Caco-2 (cell line): ENCODE data around the gene RBM39. TPM values are rescaled to one million over a fixed set of nuclear protein-coding genes. Genes with fewer than 3 reads are reported as not detected.

Source experiments
- BruUV-seq: library from RNA; stranded (reverse); fragments of 400-500 nt; replicated peaks from 2 replicates; lab custom pipeline; 2021; lab: Mats Ljungman, UMichigan
- CTCF ChIA-PET: fragments of 300-600 bp; sonication (Branson Sonifier 250); formaldehyde crosslinking; loops from one replicate; lab custom pipeline; 2022; ENCODE audit warnings: antibody characterized with exemption; lab: Charles Lee
- POLR2A ChIA-PET: fragments of 300-600 bp; sonication (Branson Sonifier 250); formaldehyde crosslinking; loops from one replicate; lab custom pipeline; 2022; ENCODE audit warnings: antibody characterized with exemption; lab: Charles Lee
- DNase-seq, 2 experiments: peaks; one replicate each; pipeline versions ENCODE4 v3.0.0 to v3.0.0-alpha.2; 2020 to 2022
- H3K27me3 ChIP-seq: replicated peaks from 2 replicates; pipeline ENCODE4 v1.6.0; 2011; ENCODE audit warnings: low read length; ENCODE audit not compliant: control insufficient read depth, insufficient read depth
- H3K36me3 ChIP-seq: 2 replicates; pipeline ENCODE4 v1.5.1; 2011; ENCODE audit warnings: low read length; ENCODE audit not compliant: control insufficient read depth, insufficient read depth
- H3K4me1 ChIP-seq: fragments of 250-450 bp; sonication (Bioruptor Pico); 2 replicates; pipeline ENCODE4 v1.5.1; 2020; ENCODE audit warnings: mild to moderate bottlenecking
- H3K4me3 ChIP-seq: 2 replicates; pipeline ENCODE4 v1.5.1; 2011; ENCODE audit warnings: low read depth, mild to moderate bottlenecking, control low read depth, low read length
- H3K9me3 ChIP-seq: fragments of 250-450 bp; sonication (Bioruptor Pico); 2 replicates; pipeline ENCODE4 v1.5.1; 2020; ENCODE audit warnings: mild to moderate bottlenecking, moderate library complexity
- H3K27ac Mint-ChIP-seq: one replicate; pipeline ENCODE4 v1.8.0; 2022; ENCODE audit warnings: mixed read lengths; ENCODE audit not compliant: unreplicated experiment
- H3K27me3 Mint-ChIP-seq: one replicate; pipeline ENCODE4 v1.8.0; 2022; ENCODE audit warnings: mixed read lengths; ENCODE audit not compliant: insufficient read depth, unreplicated experiment
- H3K36me3 Mint-ChIP-seq: one replicate; pipeline ENCODE4 v1.8.0; 2022; ENCODE audit warnings: mild to moderate bottlenecking, mixed read lengths; ENCODE audit not compliant: insufficient read depth, unreplicated experiment
- H3K4me1 Mint-ChIP-seq: one replicate; pipeline ENCODE4 v1.8.0; 2022; ENCODE audit warnings: low read depth, mixed read lengths; ENCODE audit not compliant: unreplicated experiment
- H3K4me3 Mint-ChIP-seq: one replicate; pipeline ENCODE4 v1.8.0; 2022; ENCODE audit warnings: mild to moderate bottlenecking, moderate library complexity, mixed read lengths; ENCODE audit not compliant: unreplicated experiment
- H3K9me3 Mint-ChIP-seq: one replicate; pipeline ENCODE4 v1.8.0; 2022; ENCODE audit warnings: mixed read lengths; ENCODE audit not compliant: unreplicated experiment
- CTCF ChIP-seq, 2 experiments: fragments of 200-600 bp in 1 of 2; IDR thresholded peaks; 1 replicate in 1 of 2; 2 replicates in 1 of 2; pipeline versions ENCODE4 v1.5.1 to v1.8.0; 2011 to 2022; ENCODE audit warnings: antibody characterized with exemption in 1 of 2, control low read depth in 1 of 2, inconsistent platforms in 1 of 2, low read depth in 1 of 2, low read length in 1 of 2, mild to moderate bottlenecking in 1 of 2, moderate library complexity in 1 of 2; ENCODE audit not compliant: insufficient read depth in 1 of 2, severe bottlenecking in 1 of 2, unreplicated experiment in 1 of 2
- intact Hi-C: fragments of 100-400 bp; cut with micrococcal nuclease; formaldehyde crosslinking; loops from one replicate; pipeline ENCODE4 v1.10.0; 2022; ENCODE audit not compliant: unreplicated experiment
- total RNA-seq: library from RNA; stranded (reverse); gene quantifications from 2 replicates; pipeline ENCODE4 v1.2.3, GENCODE V29; 2022

Gene RBM39
- total RNA-seq, 1 experiment from 2014 or later: 750 TPM

GRCh38 chr20:35721621-35722020, 20.4 kb downstream of the RBM39 start:
- no peak for TF ChIP-seq CTCF (IDR thresholded peaks at IDR 0.05; ENCODE audit: insufficient read depth in 1 of 2, low read depth in 1 of 2, low read length in 1 of 2, severe bottlenecking in 1 of 2, unreplicated experiment in 1 of 2)
- no TSS peak for BruUV-seq
- Mint-ChIP-seq H3K4me1 (peaks cover 17% of the 10 kb centered on the region), H3K9me3 (no peaks in the 10 kb centered on the region), H3K27ac (peak overlapping the region; percentile 1), H3K4me3 (no peak overlapping the region), H3K27me3 (no peaks in the 10 kb centered on the region), H3K36me3 (peaks cover 100% of the 10 kb centered on the region)
- intact Hi-C loops: no loop called here
- Histone ChIP-seq H3K4me1 (peaks cover 11% of the 10 kb centered on the region; the same call in 1 of the 2 replicates), H3K27me3 (no peaks in the 10 kb centered on the region), H3K36me3 (peaks cover 35% of the 10 kb centered on the region), H3K4me3 (no peak overlapping the region), H3K9me3 (no peaks in the 10 kb centered on the region)
- ChIA-PET CTCF (no interaction called here), POLR2A (interaction anchor here (0.6 to 4.3 kb wide), 2 partner anchors 21 to 82 kb away, joined by 7 to 25 read pairs; partner anchors contain the start of gene RBM39)
- DNase-seq: no peak

GRCh38 chr20:35721219-35721618, 20.8 kb downstream of the RBM39 start:
- H3K36me3 Mint-ChIP-seq: peaks cover 100% of the 10 kb centered on the region
- Histone ChIP-seq H3K4me1 (peaks cover 9% of the 10 kb centered on the region; the same call in 1 of the 2 replicates), H3K9me3 (no peaks in the 10 kb centered on the region), H3K4me3 (no peak overlapping the region), H3K27me3 (no peaks in the 10 kb centered on the region), H3K36me3 (peaks cover 35% of the 10 kb centered on the region)
- no peak overlapping the region for H3K4me3 Mint-ChIP-seq
- BruUV-seq: no TSS peak
- no peak for DNase-seq
- peaks cover 13% of the 10 kb centered on the region for H3K4me1 Mint-ChIP-seq
- POLR2A ChIA-PET: interaction anchor here (0.6 to 4.3 kb wide), 2 partner anchors 22 to 83 kb away, joined by 7 to 25 read pairs; partner anchors contain the start of gene RBM39
- H3K27ac Mint-ChIP-seq: peak overlapping the region; percentile 1
- TF ChIP-seq CTCF (IDR thresholded peaks at IDR 0.05; ENCODE audit: insufficient read depth in 1 of 2, low read depth in 1 of 2, low read length in 1 of 2, severe bottlenecking in 1 of 2, unreplicated experiment in 1 of 2): no peak
- intact Hi-C loops: no loop called here
- no peaks in the 10 kb centered on the region for H3K27me3 Mint-ChIP-seq
- H3K9me3 Mint-ChIP-seq: no peaks in the 10 kb centered on the region
- CTCF ChIA-PET: no interaction called here

GRCh38 chr20:35720165-35721123, 21.6 kb downstream of the RBM39 start:
- Histone ChIP-seq H3K27me3 (no peaks in the 10 kb centered on the region), H3K36me3 (peaks cover 38% of the 10 kb centered on the region), H3K4me3 (no peak overlapping the region), H3K4me1 (0 out of 2 replicates have a peak, but pooled peaks cover 3% of the 10 kb centered on the region), H3K9me3 (no peaks in the 10 kb centered on the region)
- Mint-ChIP-seq H3K36me3 (peaks cover 100% of the 10 kb centered on the region), H3K27ac (no peak overlapping the region), H3K4me1 (peaks cover 11% of the 10 kb centered on the region), H3K9me3 (no peaks in the 10 kb centered on the region), H3K4me3 (no peak overlapping the region), H3K27me3 (no peaks in the 10 kb centered on the region)
- no TSS peak for BruUV-seq
- ChIA-PET POLR2A (interaction anchor here (1.0 to 4.3 kb wide), 2 partner anchors 10 to 23 kb away, joined by 4 to 25 read pairs; partner anchors contain the start of gene RBM39), CTCF (interaction anchor here (1.1 kb wide), 1 partner anchor 11 kb away, joined by 3 read pairs; no protein-coding TSS in a partner anchor)
- no peak for DNase-seq
- intact Hi-C loops: no loop called here
- no peak for TF ChIP-seq CTCF (IDR thresholded peaks at IDR 0.05; ENCODE audit: insufficient read depth in 1 of 2, low read depth in 1 of 2, low read length in 1 of 2, severe bottlenecking in 1 of 2, unreplicated experiment in 1 of 2)
